GM19239 (cell line): Measurements from ENCODE around the gene IFNL1.
"Not testable (repeated sequence)": the region's sequence is repeated elsewhere in the genome, so short reads cannot be mapped to it uniquely, and the experiment has no call there.

Source experiments
- DNase-seq: peaks from one replicate; pipeline ENCODE4 v3.0.0; 2011; ENCODE audit warnings: low spot score; ENCODE audit not compliant: insufficient read length
- FAIRE-seq: peaks from 2 replicates; lab custom pipeline; 2011; peaks lifted over from hg19 to GRCh38; lab: Jason Lieb, UNC

The IFNL1 gene

DNA sequence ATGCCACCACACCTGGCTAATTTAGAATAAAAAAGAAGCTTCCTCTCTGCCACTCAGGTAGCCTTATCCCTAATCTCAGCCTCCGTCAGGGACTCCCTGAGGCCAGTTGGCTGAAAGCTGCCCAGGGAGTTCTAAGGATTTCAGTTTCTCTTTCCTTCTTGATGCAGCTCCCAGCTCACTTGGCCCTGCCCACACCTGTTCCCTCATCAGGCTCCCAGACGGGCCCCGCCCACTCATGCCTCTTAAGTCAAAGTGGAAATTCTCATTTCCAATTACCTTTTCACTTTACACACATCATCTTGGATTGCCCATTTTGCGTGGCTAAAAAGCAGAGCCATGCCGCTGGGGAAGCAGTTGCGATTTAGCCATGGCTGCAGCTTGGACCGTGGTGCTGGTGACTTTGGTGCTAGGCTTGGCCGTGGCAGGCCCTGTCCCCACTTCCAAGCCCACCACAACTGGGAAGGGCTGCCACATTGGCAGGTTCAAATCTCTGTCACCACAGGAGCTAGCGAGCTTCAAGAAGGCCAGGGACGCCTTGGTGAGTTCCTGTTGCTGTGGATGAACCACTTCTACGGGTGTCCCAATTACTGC lies at the start of gene IFNL1:
Gene IFNL1 (plus strand): TSS at position 353 of the 591 bp plus-strand sequence. CDS start 15 bp downstream, at position 368.
- DNase-seq, result no peak
- FAIRE-seq, result no peak

DNA sequence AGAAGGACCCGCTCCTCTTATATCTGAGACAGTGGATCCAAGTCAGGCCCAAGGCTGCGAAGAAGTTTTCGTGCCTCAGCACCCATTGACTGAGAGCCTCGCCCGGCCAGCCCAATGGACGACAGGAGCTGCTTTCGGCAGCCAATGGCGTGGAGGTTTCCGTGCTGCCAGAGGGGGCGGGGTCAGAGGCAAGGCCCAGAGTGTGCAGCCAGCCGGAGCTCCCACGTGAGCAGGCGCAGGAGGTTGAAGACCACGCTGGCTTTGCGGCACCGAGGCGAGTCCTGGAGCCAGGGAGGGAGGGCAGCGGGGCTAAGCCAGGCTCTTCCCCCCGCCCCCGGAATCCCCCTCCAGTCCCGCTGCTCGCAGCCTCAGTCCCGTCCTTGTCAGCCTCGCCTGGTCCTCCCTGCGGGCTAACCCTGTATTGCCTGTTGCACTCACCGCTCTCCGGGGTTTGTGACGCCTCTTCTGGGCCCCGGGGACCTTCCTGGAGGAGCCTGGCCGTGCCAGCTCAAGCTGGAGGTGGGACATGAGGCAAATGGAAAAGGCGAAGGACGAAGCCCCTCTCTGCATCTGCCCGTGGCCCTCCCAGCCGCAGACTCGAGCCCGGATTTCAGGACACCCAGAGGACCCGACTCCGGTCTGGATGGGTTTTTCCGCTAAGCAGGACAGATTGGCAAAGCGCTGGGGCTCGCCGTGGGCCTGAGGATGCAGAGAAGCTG lies 49.1 kb upstream of the IFNL1 start:
- no peak for FAIRE-seq

DNA sequence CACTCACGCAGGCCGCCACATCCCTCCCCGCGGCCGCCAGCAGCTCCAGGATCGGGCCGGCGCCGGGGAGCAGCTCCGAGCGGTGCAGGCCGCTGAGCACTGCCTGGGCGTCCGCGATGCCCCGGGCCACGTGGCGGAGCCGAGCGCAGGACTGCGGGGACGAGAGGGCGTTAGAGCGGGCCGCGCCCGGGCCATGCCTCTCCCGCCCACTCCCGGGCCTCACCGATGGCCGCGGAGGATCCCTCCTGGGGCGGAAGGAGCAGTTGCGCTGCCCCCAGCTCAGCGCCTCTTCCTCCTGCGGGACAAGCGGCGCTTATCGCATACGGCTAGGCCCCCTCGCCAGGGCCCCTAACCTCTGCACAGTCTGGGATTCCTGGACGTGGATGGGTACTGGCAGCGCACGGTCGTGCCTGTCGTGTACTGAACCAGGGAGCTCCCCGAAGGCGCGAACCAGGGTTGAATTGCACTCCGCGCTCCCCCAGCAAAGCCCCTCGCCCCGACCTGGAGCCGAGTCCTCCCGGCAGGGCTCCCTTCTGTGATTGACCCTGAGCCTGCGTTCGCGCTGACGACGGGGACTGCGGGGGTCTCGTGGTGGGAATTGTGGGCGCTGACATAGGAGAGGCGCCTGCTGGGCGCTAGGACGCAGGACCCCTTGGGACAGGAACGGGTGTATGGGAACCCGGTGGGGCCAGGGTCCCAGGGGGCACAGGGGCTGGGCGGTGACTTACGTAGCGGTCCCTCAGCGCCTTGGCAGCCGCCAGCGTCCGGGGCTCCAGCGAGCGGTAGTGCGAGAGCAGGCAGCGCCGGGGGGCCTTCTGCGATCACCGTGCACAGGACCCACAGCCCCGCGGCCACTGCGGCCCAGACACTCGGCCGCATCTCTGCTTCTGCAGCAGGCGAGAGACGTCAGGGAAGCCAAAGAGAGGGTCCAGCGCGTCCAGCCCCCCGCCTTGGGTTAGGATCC lies 48.2 kb upstream of the IFNL1 start:
- DNase-seq, result no peak

More for the DNA sequence above, 49.1 kb upstream of the IFNL1 start:
- DNase-seq, result no peak

DNA sequence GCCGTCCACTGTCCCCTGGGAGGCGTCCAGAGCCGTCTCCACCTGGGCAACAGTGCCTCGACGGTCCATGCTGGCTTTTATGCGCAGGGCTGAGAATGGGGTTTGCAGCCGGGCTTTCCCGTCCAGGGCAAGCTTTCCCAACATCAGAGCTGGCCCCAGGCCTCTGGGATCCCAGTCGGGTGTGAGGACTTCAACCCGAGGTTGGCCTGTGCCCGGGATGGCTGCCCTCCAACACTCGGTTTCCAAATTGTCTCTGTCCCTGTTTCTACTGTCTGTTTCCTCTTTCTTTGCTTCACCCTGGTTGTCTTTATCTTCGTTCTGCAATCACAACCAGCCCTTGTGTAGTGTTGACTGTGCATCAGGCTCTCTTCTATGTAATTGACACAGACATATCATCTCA lies 47.4 kb upstream of the IFNL1 start, which contains the start of gene IFNL4:
Gene IFNL4 (minus strand): TSS at position 51 of the 400 bp plus-strand sequence.
- DNase-seq (no peak), FAIRE-seq (no peak)

More for the DNA sequence above, 48.2 kb upstream of the IFNL1 start:
- no peak for FAIRE-seq

DNA sequence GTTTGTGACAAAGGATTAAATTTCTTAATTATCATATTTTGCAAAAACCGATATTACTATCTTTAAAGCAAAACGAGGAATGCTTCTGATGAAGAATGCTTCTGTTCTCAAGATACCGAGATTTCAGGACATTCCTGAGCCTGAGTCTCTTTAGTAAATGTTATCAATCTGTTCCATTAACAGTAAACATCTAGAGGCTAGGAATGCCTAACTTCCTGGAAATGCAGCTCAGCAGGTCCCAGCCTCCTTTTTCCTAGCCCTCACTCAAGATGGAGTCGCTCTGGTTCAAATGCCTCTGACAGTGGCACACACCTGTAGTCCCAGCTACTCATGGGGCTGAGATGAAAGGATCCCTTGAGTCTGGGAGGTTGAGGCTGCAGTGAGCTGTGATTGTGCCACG lies 45.1 kb upstream of the IFNL1 start:
- no peak for FAIRE-seq

DNA sequence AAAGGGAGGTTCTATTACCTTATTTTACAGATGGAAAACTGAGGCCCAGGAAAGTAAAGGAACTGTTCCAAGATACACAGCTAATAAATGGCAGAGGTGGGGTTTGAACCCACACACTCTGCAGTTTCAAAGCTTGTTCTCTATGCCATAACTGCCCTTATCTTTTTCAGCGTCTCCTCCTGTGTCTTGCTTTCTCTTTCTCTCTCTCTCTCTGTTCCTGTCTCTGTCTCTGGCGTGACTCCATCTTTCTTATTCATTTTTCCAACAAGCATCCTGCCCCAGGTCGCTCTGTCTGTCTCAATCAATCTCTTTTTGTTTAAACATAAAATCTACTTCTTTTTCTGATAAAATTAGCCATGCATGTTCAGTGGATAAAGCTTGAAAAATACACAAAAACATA lies 44.4 kb upstream of the IFNL1 start:
- FAIRE-seq (no peak), DNase-seq (no peak)

More for the DNA sequence above, 45.1 kb upstream of the IFNL1 start:
- no peak for DNase-seq

DNA sequence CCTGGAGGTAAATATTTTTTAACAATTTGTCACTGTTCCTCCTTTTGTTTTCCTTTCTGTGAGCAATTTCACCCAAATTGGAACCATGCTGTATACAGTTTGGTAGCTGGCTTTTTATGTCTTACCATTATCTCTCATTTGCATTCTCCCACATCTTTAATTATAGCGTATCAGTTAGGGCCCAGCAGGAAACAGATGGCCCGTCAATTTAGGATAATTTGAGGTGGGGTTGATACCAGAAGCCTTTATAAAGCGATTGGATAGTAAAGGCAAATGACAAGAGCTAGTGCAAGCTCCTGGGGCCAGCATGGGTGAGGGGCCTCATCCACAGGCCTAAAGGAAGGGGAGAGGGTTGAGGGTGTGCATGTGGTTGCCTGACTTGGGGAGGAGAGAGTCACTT lies 43.7 kb upstream of the IFNL1 start:
- FAIRE-seq (no peak), DNase-seq (no peak)

DNA sequence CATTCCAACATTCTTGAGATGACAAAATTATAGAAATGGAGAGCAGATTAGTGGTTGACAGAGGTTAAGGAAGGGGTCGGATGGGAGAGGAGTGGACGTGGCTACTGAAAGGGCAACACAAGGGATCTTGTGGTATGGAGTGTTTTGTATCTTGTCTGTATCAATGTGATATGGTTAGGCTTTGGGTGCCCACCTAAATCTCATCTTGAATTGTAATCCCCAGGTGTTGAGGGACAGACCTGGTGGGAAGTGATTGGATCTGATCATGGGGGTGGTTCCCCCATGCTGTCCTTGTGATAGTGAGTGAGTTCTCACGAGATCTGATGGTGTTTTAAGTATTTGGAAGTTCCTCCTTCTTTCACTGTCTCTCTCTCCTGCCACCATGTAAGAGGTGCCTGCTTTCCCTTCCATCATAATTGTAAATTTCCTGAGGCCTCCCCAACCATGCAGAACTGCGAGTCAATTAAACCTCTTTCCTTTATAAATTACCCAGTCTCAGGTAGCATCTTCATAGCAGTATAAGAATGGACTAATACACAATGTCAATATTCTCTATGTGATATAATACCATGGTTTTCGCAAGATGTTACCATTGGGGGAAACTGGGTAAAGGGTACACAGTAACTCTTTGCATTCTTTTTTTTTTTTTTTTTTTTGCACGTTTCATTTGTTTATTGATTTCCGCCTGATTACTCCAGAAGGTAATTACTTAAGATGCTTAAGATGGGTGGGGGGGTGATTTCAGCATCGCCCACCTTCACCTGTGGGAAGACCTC lies 42.6 kb upstream of the IFNL1 start:
- no peak for FAIRE-seq

DNA sequence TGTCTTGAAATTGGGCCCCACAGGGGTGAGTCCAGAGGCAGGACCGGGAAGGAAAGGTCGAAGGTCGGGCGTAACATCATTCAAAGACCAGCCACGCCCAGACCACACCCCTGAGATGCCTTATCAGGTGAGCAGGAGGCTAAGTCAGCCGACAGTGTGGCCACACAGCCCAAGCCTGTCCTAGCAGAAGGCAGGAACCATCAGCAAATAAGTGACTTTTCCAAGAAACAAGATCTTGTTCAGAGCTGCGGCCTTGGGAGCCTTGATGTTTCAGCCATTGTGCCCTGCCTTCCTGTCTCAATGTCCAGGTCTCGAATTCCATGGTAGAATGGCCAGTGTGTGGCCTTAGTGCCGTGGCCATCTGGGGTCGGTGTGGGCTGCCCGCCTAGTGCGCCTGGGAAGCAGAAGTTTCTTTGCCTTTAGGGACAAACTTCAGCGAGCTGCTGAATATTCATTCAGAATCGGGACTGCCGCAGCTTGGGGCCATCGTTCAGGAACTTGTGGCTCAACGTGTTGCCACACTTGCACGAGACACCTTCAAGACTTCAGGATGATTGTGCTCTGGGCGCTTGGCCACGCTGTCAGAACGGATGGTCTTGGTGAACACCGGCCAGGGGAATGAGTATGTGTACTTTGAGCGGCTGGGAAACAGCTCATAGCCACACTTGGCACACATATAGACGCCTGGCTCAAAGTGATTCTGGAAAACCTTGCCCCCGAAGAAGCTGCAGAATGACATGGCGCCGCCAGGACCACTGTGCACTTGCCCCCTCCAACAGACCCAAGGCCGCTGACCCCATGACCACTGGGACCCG lies 41.5 kb upstream of the IFNL1 start:
- FAIRE-seq, result no peak
- no peak for DNase-seq

More for the DNA sequence above, 42.6 kb upstream of the IFNL1 start:
- no peak for DNase-seq

DNA sequence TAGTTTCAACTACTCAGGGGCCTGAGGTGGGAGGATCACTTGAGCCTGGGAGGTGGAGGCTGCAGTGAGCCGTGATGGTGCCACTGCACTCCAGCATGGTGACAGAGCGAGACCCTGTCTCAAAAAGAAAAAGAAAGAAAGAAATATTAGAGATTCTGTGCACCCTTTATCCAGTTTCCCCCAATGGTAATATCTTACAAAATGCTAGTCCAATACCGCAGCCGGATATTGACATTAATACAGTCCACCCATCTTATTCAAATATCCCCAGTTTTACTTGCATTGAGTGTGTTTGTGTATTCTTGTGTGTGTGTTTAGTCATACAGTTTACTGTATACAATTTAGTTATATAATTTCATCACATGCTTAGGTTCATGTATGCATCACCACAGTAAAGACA lies 39.0 kb upstream of the IFNL1 start:
- no peak for FAIRE-seq

DNA sequence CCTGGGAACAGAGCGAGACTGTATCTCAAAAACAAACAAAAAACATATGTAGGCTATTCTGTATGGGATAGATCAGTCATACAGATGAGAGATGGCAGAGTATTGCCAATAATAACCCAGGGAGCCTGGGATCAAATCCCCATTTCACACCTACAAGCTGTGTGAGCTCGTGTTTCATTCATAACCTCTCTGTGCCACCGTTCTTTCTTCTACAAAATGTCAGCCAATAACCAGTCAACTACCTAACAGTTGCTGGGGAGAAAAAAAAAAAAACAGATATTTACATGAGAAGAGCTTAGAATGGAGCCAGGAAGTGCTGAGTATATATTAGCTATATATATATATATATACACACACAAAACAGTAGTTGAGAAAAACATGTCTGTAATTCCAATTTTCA lies 34.5 kb upstream of the IFNL1 start:
- no peak for FAIRE-seq
- DNase-seq, result no peak

More for the DNA sequence above, 39.0 kb upstream of the IFNL1 start:
- DNase-seq, result no peak

DNA sequence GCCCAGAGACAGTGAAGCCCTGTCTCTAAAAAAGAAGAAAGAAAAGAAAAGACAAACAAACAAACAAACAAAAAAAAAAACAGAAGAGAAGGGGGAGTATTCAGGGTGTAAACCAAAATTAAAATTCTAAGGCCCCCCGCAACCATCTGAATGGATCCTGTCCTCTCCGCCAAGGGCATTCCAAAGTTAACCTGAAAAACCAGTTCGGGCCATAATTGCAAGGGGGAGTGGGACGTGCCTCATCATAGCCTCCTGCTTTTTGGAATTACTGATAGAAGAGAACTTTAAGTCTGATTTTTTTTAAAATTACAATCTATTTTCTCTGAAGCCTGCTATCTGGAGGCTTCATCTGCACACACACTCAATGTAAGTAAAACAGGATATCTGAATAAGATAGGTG lies 33.7 kb upstream of the IFNL1 start:
- DNase-seq, result no peak
- no peak for FAIRE-seq

DNA sequence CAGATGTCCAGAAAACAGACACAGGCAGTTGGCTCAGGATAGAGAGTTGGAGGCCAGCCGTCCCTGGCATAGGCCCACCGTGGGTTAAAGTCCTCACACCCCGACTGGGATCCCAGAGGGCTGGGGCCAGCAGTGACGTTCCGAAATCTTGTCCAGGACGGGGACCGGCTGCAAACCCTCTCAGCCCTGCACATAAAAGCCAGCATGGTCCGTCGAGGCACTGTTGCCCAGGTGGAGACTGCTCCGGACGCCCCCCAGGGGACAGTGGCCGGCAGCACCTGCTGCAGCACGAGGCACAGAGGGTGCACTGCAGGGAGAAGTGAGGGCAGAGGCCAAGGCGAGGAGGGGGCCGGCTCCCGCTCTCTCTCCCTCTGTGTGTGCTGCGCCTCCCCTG lies 32.3 kb upstream of the IFNL1 start:
- no peak for DNase-seq
- FAIRE-seq, result no peak

DNA sequence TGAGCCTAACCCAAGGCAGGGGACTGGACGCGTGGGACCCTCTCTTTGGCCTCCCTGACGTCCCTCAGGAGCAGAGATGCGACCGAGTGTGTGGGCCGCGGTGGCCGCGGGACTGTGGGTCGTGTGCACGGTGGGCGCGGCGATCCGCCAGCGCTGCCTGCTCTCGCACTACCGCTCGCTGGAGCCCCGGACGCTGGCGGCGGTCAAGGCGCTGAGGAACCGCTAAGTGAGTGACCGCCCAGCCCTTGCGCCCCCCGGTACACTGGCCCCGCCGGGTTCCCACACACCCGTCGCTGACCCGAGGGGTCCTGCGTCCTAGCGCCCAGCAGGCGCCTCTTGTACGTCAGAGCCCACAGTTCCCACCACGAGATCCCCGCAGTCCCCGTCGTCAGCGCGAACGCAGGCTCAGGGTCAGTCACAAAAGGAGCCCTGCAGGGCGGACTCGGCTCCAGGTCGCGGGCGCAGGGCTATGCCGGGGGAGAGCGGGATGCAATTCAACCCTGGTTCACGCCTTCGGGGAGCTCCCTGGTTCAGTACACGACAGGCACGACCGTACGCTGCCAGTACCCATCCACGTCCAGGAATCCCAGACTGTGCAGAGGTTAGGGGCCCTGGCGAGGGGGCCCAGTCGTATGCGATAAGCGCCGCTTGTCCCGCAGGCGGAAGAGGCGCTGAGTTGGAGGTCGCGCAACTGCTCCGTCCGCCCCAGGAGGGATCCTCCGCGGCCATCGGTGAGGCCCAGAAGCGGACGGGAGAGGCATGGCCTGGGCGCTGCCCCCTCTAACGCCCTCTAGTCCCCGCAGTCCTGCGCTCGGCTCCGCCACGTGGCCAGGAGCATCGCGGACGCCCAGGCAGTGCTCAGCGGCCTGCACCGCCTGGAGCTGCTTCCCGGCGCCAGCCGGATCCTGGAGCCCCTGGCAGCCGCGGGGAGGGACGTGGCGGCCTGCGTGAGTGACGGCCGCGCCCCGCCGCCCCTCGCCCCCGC lies 31.6 kb upstream of the IFNL1 start:
- no peak for FAIRE-seq
- DNase-seq, result no peak

DNA sequence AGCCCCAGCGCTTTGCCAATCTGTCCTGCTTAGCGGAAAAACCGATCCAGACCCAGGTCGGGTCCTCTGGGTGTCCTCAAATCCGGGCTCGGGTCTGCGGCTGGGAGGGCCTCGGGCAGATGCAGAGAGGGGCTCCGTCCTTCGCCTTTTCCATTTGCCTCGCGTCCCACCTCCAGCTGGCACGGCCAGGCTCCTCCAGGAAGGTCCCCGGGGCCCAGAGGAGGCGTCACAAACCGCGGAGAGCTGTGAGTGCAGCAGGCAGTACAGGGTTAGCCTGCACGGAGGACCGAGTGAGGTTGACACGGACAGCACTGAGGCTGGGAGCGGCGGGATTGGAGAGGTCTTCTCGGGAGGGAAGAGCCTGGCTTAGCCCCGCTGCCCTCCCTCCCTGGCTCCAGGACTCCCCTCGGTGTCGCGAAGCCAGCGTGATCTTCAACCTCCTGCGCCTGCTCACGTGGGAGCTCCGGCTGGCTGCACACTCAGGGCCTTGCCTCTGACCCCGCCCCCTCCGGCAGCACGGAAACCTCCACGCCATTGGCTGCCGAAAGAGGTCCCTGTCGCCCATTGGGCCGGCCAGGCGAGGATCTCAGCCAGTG lies 30.8 kb upstream of the IFNL1 start:
- DNase-seq, result no peak
- no peak for FAIRE-seq

DNA sequence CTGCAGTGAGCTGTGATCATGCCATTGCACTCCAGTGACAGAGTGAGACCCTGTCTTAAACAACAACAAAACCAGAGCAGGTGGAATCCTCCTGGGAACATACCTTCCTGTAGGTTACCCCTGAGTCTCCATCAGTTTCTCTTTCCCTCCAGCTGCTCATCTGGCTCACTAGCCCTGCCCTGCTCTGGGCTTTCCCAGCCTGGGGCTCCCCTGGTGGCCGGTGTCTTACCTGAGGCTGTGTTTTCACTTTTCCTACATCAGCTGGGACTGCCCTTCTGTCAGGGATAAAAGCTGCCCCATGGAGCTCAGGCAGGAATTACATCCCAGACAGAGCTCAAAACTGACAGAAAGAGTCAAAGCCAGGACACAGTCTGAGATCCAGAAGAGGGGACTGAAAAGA lies 28.1 kb upstream of the IFNL1 start, which contains the start of gene IFNL2:
Gene IFNL2 (plus strand): TSS at position 312 of the 400 bp plus-strand sequence. CDS start 173 bp downstream, outside the sequence.
- not testable (repeated sequence) for DNase-seq, FAIRE-seq

DNA sequence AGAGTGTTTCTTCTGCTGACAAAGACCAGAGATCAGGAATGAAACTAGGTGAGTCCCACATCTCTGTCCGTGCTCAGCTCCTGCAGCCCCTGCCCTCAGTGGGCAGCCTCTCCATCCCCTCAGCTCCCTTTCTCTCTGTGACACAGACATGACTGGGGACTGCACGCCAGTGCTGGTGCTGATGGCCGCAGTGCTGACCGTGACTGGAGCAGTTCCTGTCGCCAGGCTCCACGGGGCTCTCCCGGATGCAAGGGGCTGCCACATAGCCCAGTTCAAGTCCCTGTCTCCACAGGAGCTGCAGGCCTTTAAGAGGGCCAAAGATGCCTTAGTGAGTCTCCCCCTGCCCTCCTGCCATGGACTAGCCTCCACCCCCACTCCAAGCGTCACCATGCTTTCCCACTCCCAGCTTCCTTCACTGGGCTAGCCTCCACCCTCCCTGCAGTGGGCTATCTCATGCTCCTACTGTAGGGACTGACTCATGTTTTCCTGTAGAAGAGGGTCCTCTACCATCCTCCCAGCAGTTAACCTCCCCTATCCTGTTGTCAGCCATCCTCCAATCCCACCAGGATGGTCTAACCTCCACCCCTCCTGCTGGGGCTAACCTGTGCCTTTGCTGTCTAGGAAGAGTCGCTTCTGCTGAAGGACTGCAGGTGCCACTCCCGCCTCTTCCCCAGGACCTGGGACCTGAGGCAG lies 27.5 kb upstream of the IFNL1 start:
- FAIRE-seq, DNase-seq: not testable (repeated sequence)
